Parathyroid adenoma (tissue), 2 donors: ENCODE data around the gene HIC2.
"Not testable (repeated sequence)": the region's sequence is repeated elsewhere in the genome, so short reads cannot be mapped to it uniquely, and the experiment has no call there.

Experiments used
- H2AFZ ChIP-seq: fragments of 300-600 bp; sonication (generic); one replicate; pipeline ENCODE4 v1.7.0; 2017; ENCODE audit warnings: antibody characterized with exemption, mild to moderate bottlenecking
- H3K27ac ChIP-seq: fragments of 300-600 bp; sonication (generic); one replicate; pipeline ENCODE4 v1.7.0; 2017
- H3K27me3 ChIP-seq: fragments of 300-600 bp; sonication (generic); one replicate; pipeline ENCODE4 v1.7.0; 2017; ENCODE audit warnings: low read length; ENCODE audit not compliant: control insufficient read depth, insufficient read depth
- H3K36me3 ChIP-seq: fragments of 300-600 bp; sonication (generic); one replicate; pipeline ENCODE4 v1.7.0; 2017; ENCODE audit warnings: low read length; ENCODE audit not compliant: control insufficient read depth, insufficient read depth
- H3K4me1 ChIP-seq: fragments of 300-600 bp; sonication (generic); one replicate; pipeline ENCODE4 v1.7.0; 2017; ENCODE audit warnings: control low read depth
- H3K4me2 ChIP-seq: fragments of 300-600 bp; sonication (generic); one replicate; pipeline ENCODE4 v1.7.0; 2017; ENCODE audit warnings: low read length
- H3K4me3 ChIP-seq: fragments of 300-600 bp; sonication (generic); one replicate; pipeline ENCODE4 v1.7.0; 2017; ENCODE audit warnings: low read depth, low read length
- H3K79me2 ChIP-seq: fragments of 300-600 bp; sonication (generic); one replicate; pipeline ENCODE4 v1.7.0; 2017; ENCODE audit warnings: control low read depth
- H3K9ac ChIP-seq: fragments of 300-600 bp; sonication (generic); one replicate; pipeline ENCODE4 v1.7.0; 2017; ENCODE audit warnings: mild to moderate bottlenecking
- H3K9me3 ChIP-seq: fragments of 300-600 bp; sonication (generic); one replicate; pipeline ENCODE4 v1.7.0; 2017; ENCODE audit warnings: low read length; ENCODE audit not compliant: control insufficient read depth
- TF ChIP-seq, protein P1 (sequence below): fragments of 300-600 bp; sonication (generic); IDR thresholded peaks from one replicate; pipeline ENCODE4 v1.7.0; 2017; ENCODE audit warnings: antibody characterized with exemption, mild to moderate bottlenecking
- donor health status: primary hyperparathyroidism.

The HIC2 gene

DNA sequence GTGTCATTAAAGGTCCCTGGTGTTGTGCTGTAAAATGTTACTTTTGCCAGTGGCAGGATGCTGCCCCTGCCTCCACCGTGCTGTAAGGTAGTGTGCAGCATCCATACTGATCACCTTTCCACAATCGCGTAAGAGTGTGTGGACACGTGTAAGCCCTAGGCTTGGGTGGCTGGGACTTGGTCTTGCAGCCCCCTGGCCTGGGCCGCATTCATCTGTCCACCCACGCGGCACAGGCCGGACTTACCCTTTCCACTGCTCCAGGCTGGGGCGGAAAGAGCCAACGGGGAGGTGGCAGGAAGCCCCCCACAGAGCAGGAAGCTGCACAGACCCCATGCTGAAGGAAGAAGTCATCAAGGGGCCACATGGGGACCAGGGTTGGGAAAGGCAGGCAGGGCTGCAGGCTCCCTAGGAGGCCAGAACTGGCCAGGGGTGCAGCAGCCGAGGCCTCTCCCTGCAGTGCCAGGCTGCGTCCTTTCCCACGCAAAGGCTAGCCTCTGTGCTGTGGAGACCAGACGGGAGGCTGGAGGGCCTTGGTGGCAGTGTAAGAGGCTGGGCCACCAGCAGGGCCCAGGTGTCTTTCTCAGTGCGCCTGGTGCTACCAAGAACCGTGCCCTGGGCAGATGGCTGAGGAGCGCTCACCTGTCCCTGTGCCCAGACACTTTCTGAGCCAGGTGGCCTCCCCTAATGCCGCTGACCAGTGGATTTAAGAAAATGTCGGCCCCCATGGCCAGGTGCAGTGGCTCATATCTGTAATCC lies 38.3 kb downstream of the HIC2 start:
- Histone ChIP-seq H3K79me2 (no peaks in the 10 kb centered on the region), H3K4me3 (no peak overlapping the region), H3K27ac (no peak overlapping the region), H3K36me3 (no peaks in the 10 kb centered on the region), H3K4me2 (no peak overlapping the region), H3K9ac (no peak overlapping the region), H3K27me3 (no peaks in the 10 kb centered on the region), H2AFZ (no peak overlapping the region), H3K9me3 (no peaks in the 10 kb centered on the region), H3K4me1 (no peaks in the 10 kb centered on the region)
- TF ChIP-seq, protein P1, sequence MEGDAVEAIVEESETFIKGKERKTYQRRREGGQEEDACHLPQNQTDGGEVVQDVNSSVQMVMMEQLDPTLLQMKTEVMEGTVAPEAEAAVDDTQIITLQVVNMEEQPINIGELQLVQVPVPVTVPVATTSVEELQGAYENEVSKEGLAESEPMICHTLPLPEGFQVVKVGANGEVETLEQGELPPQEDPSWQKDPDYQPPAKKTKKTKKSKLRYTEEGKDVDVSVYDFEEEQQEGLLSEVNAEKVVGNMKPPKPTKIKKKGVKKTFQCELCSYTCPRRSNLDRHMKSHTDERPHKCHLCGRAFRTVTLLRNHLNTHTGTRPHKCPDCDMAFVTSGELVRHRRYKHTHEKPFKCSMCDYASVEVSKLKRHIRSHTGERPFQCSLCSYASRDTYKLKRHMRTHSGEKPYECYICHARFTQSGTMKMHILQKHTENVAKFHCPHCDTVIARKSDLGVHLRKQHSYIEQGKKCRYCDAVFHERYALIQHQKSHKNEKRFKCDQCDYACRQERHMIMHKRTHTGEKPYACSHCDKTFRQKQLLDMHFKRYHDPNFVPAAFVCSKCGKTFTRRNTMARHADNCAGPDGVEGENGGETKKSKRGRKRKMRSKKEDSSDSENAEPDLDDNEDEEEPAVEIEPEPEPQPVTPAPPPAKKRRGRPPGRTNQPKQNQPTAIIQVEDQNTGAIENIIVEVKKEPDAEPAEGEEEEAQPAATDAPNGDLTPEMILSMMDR, result no peak

DNA sequence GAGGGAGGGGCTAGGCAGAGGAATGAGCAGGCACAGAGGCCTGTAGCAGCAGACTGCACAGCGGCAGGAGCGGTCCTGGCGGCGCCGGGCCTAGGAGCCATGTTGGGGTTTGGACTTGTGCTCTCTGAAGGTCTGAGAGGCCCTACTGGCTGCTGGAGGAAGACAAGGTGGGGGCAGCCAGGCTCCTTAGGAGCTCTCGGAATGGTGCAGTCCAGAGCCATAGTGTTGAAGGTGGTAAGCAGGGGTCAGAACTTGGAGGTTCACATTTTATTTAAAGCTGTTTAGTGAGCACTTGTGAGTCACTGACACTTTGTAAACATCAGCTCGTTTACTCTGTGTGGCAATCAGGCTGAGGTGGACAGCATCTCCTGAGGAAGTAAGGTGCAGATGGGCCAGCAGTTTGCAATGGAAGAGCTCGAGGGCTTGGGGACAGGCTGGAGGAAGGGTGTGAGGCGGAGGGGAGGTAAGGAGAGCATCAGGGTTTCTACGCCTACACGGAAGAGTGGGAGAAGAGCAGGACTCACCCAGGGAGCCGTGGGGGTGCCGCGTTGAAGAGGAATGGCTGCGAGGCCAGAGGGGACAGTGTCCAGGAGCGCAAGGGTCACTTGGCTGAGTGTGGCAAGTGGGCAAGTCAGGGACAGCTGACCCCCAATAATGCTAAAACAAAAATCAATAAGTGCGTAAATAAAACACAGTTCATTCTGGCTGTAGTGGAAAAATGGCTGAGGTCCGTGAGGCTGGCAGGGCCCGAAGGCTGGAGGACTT lies 40.0 kb downstream of the HIC2 start:
- no peak overlapping the region for H2AFZ ChIP-seq
- no peak overlapping the region for H3K4me2 ChIP-seq
- H3K27me3 ChIP-seq, result no peaks in the 10 kb centered on the region
- no peaks in the 10 kb centered on the region for H3K79me2 ChIP-seq
- no peak overlapping the region for H3K9ac ChIP-seq
- no peak overlapping the region for H3K4me3 ChIP-seq
- H3K4me1 ChIP-seq, result no peaks in the 10 kb centered on the region
- no peaks in the 10 kb centered on the region for H3K36me3 ChIP-seq
- H3K9me3 ChIP-seq, result no peaks in the 10 kb centered on the region
- TF ChIP-seq, protein P1, result no peak
- H3K27ac ChIP-seq, result no peak overlapping the region

DNA sequence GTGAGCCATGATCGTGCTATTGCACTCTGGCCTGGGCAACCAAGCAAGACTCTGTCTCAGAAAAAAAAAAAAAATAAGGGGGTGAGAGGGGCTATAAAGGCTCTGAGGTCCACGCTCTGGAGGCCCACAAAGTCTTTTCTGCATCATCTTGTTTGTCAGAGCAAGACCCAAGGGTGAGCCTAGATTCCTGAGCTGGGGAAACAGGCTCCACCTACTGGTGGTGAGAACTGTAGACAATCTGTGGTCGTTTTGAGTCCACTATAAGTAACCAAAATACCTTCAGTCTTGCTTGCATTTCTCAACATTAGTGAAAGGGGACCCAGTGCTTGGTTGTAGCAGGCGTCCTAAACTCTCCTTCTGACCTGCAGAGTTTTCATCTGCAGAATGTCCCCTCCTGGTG lies 45.5 kb downstream of the HIC2 start:
- H3K4me2 ChIP-seq, H3K27me3 ChIP-seq: not testable (repeated sequence)

DNA sequence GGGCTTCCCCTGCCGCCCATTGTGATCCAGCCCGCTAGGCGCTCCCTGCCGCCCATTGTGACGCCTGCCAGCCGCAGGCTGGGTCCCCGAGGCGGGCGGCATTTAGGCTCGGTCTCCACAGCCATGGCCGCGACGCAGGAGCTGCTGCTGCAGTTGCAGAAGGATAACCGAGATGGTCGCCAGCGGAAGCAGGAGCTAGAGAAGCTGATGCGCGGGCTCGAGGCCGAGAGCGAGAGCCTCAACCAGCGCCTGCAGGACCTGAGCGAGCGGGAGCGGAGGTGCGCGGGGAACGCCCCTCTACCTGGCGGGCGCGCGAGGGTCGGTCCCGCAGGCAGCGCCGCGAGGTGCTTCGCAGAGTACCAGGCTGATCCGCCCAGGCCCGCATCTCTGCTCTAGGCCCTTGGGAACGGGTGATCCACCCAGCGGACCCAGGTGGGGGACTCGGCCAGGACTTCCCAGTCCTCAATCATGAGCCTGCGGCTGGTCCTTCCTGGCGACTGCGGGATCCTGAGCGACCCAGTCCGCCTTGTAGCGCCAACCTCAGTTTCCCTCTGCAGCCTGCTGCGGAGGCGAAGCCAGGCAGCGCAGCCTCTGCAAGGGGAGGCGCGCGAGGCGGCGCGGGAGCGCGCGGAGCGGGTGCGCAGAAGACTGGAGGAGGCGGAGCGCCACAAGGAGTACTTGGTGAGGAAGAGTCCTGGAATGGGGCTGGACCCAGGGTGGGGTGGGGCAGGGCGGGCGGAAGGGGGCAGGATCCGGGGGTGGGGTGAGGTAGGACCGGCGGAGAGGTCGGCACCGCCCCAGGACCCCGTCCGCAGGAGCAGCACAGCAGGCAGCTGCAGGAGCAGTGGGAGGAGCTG lies 50.4 kb downstream of the HIC2 start, which contains the start of gene TMEM191C:
TSS of gene TMEM191C (plus strand) at position 51 of the 857 bp plus-strand sequence. CDS start at position 124, 73 bp downstream.
- H3K79me2 ChIP-seq, H3K4me1 ChIP-seq, H3K27me3 ChIP-seq, H3K4me2 ChIP-seq, H2AFZ ChIP-seq, H3K36me3 ChIP-seq, H3K4me3 ChIP-seq, H3K27ac ChIP-seq, H3K9me3 ChIP-seq, H3K9ac ChIP-seq: not testable (repeated sequence)

More for the DNA sequence above, 45.5 kb downstream of the HIC2 start:
- not testable (repeated sequence) for H3K9ac ChIP-seq, H3K36me3 ChIP-seq, H2AFZ ChIP-seq, H3K9me3 ChIP-seq, H3K27ac ChIP-seq, H3K4me1 ChIP-seq, H3K4me3 ChIP-seq, H3K79me2 ChIP-seq

DNA sequence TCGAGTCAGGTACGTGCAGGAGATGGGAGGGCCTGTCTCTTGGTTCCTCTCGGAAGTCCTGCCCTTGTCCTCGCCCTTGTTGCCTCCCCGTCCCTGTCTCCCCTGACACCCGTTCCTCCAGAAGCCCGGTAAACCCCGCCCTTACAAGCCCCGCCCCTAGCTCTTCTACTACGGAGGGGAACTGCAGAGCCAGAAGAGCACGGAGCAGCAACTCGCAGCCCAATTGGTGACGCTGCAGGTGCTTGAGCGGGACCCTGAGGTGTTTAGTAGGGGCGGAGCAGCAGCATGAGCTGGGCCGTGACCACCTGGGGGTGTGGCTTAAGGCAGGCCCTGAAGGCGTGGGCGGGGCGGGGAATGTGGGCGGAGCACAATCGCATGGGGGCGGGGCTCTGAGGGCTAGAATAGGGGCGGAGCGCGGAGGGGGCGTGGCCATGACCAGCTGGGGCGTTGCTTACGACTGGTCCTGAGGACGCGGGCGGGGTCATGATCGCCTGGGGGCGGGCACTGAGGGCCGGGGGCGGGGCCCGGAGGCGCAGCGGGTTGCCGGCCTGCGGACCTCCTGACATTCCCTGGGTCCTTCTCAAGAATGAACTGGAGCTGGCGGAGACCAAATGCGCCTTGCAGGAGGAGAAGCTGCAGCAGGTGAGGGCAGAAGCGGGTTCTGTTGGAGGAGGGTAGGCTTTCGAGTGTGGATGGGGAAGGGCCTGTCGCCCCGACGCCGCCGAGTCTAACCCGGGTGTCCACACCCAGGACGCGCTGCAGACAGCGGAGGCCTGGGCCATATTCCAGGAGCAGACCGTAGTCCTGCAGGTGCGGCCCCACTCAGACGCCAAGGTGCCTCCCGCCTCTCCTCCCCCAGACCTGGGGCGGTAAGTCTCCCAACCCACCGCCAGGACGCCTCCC lies 51.3 kb downstream of the HIC2 start:
- not testable (repeated sequence) for H3K4me2 ChIP-seq, H3K9ac ChIP-seq, H3K4me1 ChIP-seq, H3K4me3 ChIP-seq, H2AFZ ChIP-seq, H3K27ac ChIP-seq, H3K79me2 ChIP-seq, H3K27me3 ChIP-seq, H3K36me3 ChIP-seq, H3K9me3 ChIP-seq

DNA sequence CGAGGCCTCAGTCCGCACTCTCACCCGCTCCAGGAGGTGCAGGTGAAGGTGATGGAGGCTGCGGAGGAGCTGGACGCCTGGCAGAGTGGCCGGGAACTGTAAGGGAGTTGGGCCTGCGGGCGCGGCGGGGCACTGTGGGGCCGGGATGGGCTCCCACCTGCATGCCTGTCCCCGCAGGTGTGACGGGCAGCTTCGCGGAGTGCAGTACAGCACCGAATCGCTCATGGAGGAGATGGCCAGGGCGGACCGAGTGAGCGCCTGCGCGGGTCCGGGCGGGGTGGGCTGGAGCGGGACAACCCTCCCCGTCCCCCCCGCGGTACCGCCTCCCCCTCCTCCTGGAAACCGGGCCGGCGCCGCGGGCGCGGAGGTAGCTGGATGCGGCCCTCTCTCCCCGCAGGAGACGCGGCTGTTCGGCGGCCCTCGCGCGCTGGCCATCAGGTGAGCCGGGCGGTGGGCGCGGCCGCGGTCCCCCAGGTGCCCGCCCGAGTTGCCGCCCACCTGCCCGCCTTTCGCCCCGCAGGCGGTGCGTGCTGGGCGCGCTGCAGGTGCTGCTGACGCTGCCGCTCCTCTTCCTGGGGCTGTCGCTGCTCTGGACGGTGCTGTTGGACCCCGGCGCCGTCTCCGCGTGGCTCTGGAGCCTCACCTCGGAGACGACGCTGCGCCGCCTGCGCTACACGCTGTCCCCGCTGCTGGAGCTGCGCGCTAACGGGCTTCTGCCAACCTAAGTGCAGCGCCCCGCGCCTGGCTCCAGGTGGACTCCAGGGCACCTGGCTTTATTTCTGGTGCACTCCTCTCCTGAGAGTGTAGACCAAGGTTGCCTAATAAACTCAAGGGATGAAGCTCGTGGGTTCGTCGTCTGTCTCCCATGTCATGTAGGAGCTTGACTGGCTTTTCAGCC lies 52.2 kb downstream of the HIC2 start:
- not testable (repeated sequence) for H3K9ac ChIP-seq, H3K27ac ChIP-seq, H3K27me3 ChIP-seq, H3K4me2 ChIP-seq, H3K4me3 ChIP-seq, H3K36me3 ChIP-seq, H3K4me1 ChIP-seq, H3K9me3 ChIP-seq, H2AFZ ChIP-seq, H3K79me2 ChIP-seq

DNA sequence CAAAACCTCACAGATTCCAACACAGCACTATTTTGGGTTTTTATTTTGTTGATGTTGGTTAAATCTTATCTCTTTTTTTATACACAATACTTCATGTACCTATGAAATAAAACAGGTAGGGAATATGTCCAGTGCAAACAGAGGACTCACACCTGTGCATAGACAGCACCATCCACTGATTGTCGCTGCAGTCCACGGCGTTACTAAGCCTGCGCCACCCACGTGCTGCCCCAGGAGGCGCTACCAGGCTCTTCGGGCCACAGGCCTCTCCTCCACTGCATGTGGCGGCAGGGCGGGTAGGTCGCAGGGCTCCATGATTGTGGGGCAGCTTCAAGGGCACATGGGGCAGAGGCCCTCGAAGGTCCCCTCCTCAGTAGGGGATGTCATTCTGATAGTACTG lies 55.8 kb downstream of the HIC2 start:
- not testable (repeated sequence) for H3K27ac ChIP-seq, H3K9me3 ChIP-seq, H3K79me2 ChIP-seq, H3K9ac ChIP-seq, H3K4me3 ChIP-seq, H3K27me3 ChIP-seq, H3K36me3 ChIP-seq, H3K4me1 ChIP-seq, H3K4me2 ChIP-seq, H2AFZ ChIP-seq
